ENCODE data around the gene ROGDI. TPM values are rescaled to one million over a fixed set of nuclear protein-coding genes. Genes with fewer than 3 reads are reported as not detected.

Gene ROGDI
- total RNA-seq, 1 donor, result 14.4 TPM

DNA sequence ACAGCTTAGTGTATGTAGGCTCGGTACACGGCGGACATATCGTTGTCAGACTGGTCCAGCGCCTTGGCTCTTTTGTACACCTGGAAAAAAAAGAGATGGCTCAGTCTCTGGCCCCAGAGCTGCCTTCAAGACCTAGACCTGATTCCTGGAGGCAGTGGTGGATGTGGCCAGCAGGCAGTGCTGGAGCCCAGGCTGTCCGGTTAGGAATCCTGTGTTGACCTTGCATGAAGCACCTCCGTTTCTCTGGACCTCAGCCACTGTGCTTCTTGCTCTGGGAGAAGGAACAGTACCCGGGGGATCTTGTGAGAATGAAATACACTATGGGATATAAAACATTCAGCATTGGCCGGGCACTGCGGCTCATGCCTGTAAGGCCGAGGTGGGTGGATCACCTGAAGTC is 2.8 kb upstream of the ROGDI start:
- no peak overlapping the region for H3K4me3 ChIP-seq (ENCODE audit: low read depth, low read length)
- no peak for DNase-seq (ENCODE audit: low read depth)
- TF ChIP-seq CTCF (IDR thresholded peaks at IDR 0.05; ENCODE audit: insufficient read depth, low read length), result no peak

DNA sequence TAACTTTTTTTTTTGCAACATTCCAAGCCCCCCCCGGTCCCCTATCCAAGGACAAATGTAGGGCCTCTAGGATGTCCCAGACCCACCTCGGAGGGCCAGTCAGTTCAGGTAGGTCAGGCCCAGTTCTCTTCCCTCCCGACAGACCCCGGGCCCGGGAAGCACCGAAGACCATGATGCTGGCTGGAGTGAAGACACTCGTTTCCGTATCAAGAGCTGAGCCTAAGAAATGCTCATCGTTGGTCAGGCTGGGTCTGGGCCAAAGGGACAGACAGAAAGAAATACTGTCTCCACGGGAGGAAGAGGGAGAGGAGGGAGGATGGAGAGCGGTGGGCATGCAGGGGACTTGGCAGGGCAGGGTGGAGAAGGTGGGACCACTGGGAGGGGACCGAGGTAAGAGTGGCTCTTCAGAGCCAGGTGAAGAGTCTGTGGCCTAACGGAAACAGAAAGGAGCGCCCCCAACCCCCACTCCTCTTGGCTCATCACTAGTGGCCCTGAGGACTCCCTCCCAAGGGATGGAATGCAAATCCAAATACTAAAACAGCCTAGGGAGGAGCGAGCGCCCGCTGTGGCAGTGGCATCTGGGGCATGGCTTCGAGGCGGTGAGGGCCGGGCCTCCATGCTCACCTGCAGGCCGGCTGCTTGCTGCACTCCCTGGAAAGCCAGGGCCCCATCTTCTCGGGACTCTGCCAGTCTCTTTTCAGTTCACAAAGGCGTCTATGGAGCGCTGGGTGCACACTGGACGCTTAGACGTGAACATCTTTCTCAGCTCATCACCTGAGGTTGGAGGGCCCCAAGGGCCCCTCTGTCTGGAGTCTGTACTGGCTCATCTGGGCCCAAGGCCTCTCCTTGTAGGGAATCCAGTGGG is 1.7 kb upstream of the ROGDI start:
- no peak for TF ChIP-seq CTCF (IDR thresholded peaks at IDR 0.05; ENCODE audit: insufficient read depth, low read length)
- no peak for DNase-seq (ENCODE audit: low read depth)
- no peak overlapping the region for H3K4me3 ChIP-seq (ENCODE audit: low read depth, low read length)

DNA sequence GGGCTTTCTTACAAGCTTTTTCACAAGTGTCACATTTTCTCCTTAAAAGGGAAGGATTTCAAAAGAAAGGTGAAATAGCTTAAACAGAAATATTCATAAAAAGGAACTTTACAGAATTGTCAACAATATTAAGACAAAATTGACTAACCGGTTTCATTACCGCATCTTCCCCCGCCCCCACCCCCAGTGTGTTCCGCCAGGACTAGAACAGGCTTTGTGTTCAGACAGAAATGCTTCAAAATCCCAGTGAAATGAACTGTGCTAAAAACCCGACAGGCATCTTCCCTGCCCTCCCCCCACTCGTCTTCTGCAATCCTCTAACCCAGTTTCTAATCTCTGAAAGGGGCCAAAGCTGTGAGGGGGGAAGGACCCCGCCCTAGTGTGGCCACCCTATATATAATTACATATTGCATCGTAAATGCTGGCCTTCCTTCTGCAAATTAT is 990 bp upstream of the ROGDI start:
- no peak for TF ChIP-seq CTCF (IDR thresholded peaks at IDR 0.05; ENCODE audit: insufficient read depth, low read length)
- no peak overlapping the region for H3K4me3 ChIP-seq (ENCODE audit: low read depth, low read length)

GRCh38 chr16:4802659-4803287 is 340 bp upstream of the ROGDI start:
- DNase-seq (ENCODE audit: low read depth), result peak; percentile 88
- TF ChIP-seq CTCF (IDR thresholded peaks at IDR 0.05; ENCODE audit: insufficient read depth, low read length), result no peak
- H3K4me3 ChIP-seq (ENCODE audit: low read depth, low read length), result peak overlapping the region; percentile 83

More for the DNA sequence above, 990 bp upstream of the ROGDI start:
- peak; percentile 17 for DNase-seq (ENCODE audit: low read depth)

- DNase-seq (ENCODE audit: low read depth), result no peak
- H3K4me3 ChIP-seq (ENCODE audit: low read depth, low read length), result peak overlapping the region; percentile 83
- no peak for TF ChIP-seq CTCF (IDR thresholded peaks at IDR 0.05; ENCODE audit: insufficient read depth, low read length)
Measured at GRCh38 chr16:4801051-4801961, 1.1 kb downstream of the ROGDI start.

- DNase-seq (ENCODE audit: low read depth), result no peak
- TF ChIP-seq CTCF (IDR thresholded peaks at IDR 0.05; ENCODE audit: insufficient read depth, low read length), result no peak
- no peak overlapping the region for H3K4me3 ChIP-seq (ENCODE audit: low read depth, low read length)
Measured at GRCh38 chr16:4800290-4801041, 2.0 kb downstream of the ROGDI start.
